Pancreas (tissue), 10 donors: Measurements from ENCODE around the gene FKBP10. TPM values are rescaled to one million over a fixed set of nuclear protein-coding genes. Genes with fewer than 3 reads are reported as not detected.

Source experiments
- ATAC-seq, 4 donors: fragments of 200-7000 bp; cut with Tn5 transposase; one replicate each; pipeline versions ENCODE4 v1.8.0 to v1.9.1; 2020; ENCODE audit warnings: mild to moderate bottlenecking in 4 of 4, moderate library complexity in 4 of 4
- DNase-seq, 6 donors: peaks; one replicate each; pipeline ENCODE4 v3.0.0-alpha.2; 2020
- FAIRE-seq: peaks from 2 replicates; lab custom pipeline; 2012; peaks lifted over from hg19 to GRCh38; lab: Jason Lieb, UNC
- H3K27ac ChIP-seq, 4 donors: fragments of 200-600 bp; sonication (generic); 1 replicate in 3 of 4; 2 replicates in 1 of 4; pipeline versions ENCODE4 v1.5.0 to v1.8.0; 2020
- H3K27me3 ChIP-seq, 4 donors: fragments of 200-600 bp; one replicate each; pipeline ENCODE4 v1.8.0; 2021
- H3K36me3 ChIP-seq, 3 donors: fragments of 200-600 bp; sonication (generic) in 1 of 3; one replicate each; pipeline versions ENCODE4 v1.5.0 to v1.8.0; 2020 to 2021
- H3K4me1 ChIP-seq, 3 donors: fragments of 200-600 bp; one replicate each; pipeline ENCODE4 v1.8.0; 2021
- H3K4me3 ChIP-seq, 4 donors: fragments of 200-600 bp; sonication (generic) in 2 of 4; one replicate each; pipeline versions ENCODE4 v1.5.0 to v1.8.0; 2020 to 2021
- H3K9me3 ChIP-seq, 4 donors: fragments of 200-600 bp; one replicate each; pipeline ENCODE4 v1.8.0; 2021
- CTCF ChIP-seq, 4 donors: fragments of 200-600 bp; sonication (generic) in 3 of 4; IDR thresholded peaks; one replicate each; pipeline versions ENCODE4 v1.5.0 to v1.8.0; 2021; ENCODE audit warnings: antibody characterized with exemption in 4 of 4
- WGBS, 2 donors: extraction: QIAGEN DNeasy Blood & Tissue Kit; methylation state at CpG; one replicate each; pipeline ENCODE4 v1.1.7; 2013; 5-methylcytosine and 5-hydroxymethylcytosine counted together
- intact Hi-C, 3 donors: fragments of 100-400 bp; cut with DNase I; formaldehyde crosslinking; loops; one replicate each; pipeline versions ENCODE4 v1.11.1 to v1.14.2; 2022
- polyA plus RNA-seq, 2 donors: library from polyadenylated mRNA; stranded (reverse); fragments of 200-250 nt; gene quantifications; one replicate each; pipeline ENCODE4 v1.2.3, GENCODE V29; 2013
- total RNA-seq, 6 donors: library from RNA; stranded (reverse); fragmentation: NEBNext Ultra II Directional in 4 of 6; extraction: Animal tissue kit (Norgen Biotek cat#: 25700) in 4 of 6; gene quantifications; one replicate each; pipeline versions ENCODE4 v1.2.1 to v1.2.4, GENCODE V29; 2021 to 2023
- donor health status: healthy with polysubstance abuse.
- donor health status: DM: no; HTN: no; CAD: no; lungs with moderate emphysema.
- donor health status: DM: no; HTN: no; CAD: no.
- donor health status: control.
- donor health status: control.
- donor health status: Bipolar disorder and iron deficiency.
- donor health status: DM: yes; HTN: yes; CAD: no.
- donor health status: DM: no; HTN: no; CAD: no.
- donor health status: DM: no; HTN: no; CAD: no.
- donor health status: DM: yes; HTN: yes; CAD: no.

The FKBP10 gene
- total and polyA plus RNA-seq, 8 donors, result 4.5 to 35.3 (median 11.7) TPM

- Histone ChIP-seq H3K27ac (peak overlapping the region in 3 of 4 donors; percentile 51 to 81 (median 79)), H3K4me1 (peaks cover 8 to 19% (median 12%) of the 10 kb centered on the region in 3 donors), H3K9me3 (no peaks in the 10 kb centered on the region), H3K36me3 (no peaks in the 10 kb centered on the region), H3K27me3 (no peaks in the 10 kb centered on the region), H3K4me3 (no peak overlapping the region)
- peak in 1 of 4 donors; percentile 5 for ATAC-seq
- FAIRE-seq, result no peak
- no peak for TF ChIP-seq CTCF (IDR thresholded peaks at IDR 0.05)
- no peak for DNase-seq
- 63 to 64% methylated on average over 14 of the region's 14 CpGs for WGBS, 2 donors
- intact Hi-C loops, result no loop called here
Measured at GRCh38 chr17:41793784-41794539, 18.8 kb upstream of the FKBP10 start.

DNA sequence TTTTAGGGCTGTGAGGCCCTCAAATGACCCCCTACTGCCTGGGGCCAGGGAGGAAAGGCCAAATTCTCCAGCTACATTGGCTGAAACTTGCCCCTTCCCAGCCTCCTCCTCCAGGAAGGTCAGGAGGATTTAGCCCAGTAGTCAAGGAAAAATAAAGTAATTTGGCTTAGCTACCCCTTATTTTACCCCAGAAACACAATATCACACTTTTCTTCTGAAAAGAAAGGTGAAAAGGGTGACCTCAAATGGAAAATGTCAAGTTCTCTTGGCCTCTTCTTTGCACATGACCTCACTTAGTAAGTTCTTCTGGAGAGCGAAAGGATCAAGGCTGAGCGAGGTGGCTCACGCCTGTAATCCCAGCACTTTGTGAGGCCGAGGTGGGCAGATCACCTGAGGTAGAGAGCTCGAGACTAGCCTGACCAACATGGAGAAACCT lies 18.2 kb upstream of the FKBP10 start:
- FAIRE-seq (no peak), ATAC-seq (no peak), DNase-seq (no peak)
- no peak overlapping the region for H3K4me3 ChIP-seq
- peak overlapping the region in 1 of 4 donors; percentile 81 for H3K27ac ChIP-seq
- no peaks in the 10 kb centered on the region for H3K36me3 ChIP-seq
- no peaks in the 10 kb centered on the region for H3K9me3 ChIP-seq
- H3K4me1 ChIP-seq, result peaks cover 8 to 19% (median 12%) of the 10 kb centered on the region in 3 donors
- no peaks in the 10 kb centered on the region for H3K27me3 ChIP-seq
- TF ChIP-seq CTCF (IDR thresholded peaks at IDR 0.05), result no peak
- WGBS, 2 donors, result 91 to 95% methylated on average over 5 of the region's 5 CpGs
- intact Hi-C loops, result no loop called here

- peaks cover 12 to 23% (median 16%) of the 10 kb centered on the region in 3 donors for H3K4me1 ChIP-seq
- intact Hi-C loops, result no loop called here
- FAIRE-seq, result no peak
- H3K4me3 ChIP-seq, result no peak overlapping the region
- no peak for ATAC-seq
- H3K27me3 ChIP-seq, result no peaks in the 10 kb centered on the region
- no peak for DNase-seq
- H3K9me3 ChIP-seq, result no peaks in the 10 kb centered on the region
- WGBS, 2 donors, result 77 to 85% methylated on average over 10 of the region's 10 CpGs
- no peak overlapping the region for H3K27ac ChIP-seq
- TF ChIP-seq CTCF (IDR thresholded peaks at IDR 0.05), result no peak
- no peaks in the 10 kb centered on the region for H3K36me3 ChIP-seq
Measured at GRCh38 chr17:41796121-41796895, 16.5 kb upstream of the FKBP10 start.

GRCh38 chr17:41797377-41797776 lies 15.4 kb upstream of the FKBP10 start:
- no peak for FAIRE-seq
- DNase-seq, result no peak

More at GRCh38 chr17:41797377-41797776, 15.4 kb upstream of the FKBP10 start:
- Histone ChIP-seq H3K4me1 (peaks cover 13 to 22% (median 17%) of the 10 kb centered on the region in 3 donors), H3K9me3 (no peaks in the 10 kb centered on the region), H3K27me3 (no peaks in the 10 kb centered on the region), H3K27ac (no peak overlapping the region), H3K4me3 (no peak overlapping the region), H3K36me3 (peaks cover 0 to 2% (median 0%) of the 10 kb centered on the region in 3 donors)
- TF ChIP-seq CTCF (IDR thresholded peaks at IDR 0.05), result no peak
- no peak for ATAC-seq
- WGBS, 2 donors, result 90 to 94% methylated on average over 3 of the region's 3 CpGs
- intact Hi-C loops, result no loop called here
